Non-pigmented ciliary epithelial cell (primary cell): ENCODE results near the gene RGS9.
A peak's percentile ranks its signal among the peaks of the same experiment; 100 is the strongest.

Experiments
- DNase-seq: peaks from one replicate; pipeline ENCODE4 v3.0.0-alpha.2; 2010; ENCODE audit warnings: low read depth

RGS9 gene

DNA sequence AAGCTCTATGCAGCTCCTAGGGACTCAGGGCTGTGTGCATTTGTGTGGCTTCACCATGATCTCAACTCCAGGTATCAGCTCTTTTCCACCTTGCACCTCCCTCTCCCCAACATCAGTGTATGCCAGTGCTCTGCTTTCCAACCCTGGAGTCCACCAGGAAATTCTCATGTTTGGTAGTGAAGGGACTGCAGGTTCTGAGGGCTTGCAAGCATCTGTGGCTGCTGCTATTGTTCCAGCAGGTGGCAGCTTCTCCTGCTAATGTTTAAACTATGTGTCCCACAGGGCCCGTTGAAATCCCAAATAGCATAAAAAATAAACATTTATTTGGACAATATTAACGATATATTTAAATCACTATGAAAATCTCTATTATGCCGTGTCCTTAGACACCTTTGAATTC, 82.0 kb downstream of the RGS9 start:
- no peak for DNase-seq

DNA sequence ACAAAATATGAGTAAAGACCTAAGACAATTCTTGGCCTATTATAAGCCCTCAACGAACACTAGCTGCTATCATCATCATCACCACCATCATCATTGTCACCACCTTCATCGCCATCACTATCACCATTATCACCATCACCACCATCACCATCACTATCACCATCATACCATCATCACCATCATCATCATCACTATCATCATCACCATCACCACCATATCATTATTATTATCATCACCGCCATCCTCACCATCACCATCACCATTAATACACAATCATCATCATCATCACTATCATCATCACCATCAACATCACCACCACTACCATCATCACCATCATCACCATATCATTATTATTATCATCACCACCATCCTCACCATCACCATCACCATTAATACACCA, 82.5 kb downstream of the RGS9 start:
- DNase-seq = no peak

DNA sequence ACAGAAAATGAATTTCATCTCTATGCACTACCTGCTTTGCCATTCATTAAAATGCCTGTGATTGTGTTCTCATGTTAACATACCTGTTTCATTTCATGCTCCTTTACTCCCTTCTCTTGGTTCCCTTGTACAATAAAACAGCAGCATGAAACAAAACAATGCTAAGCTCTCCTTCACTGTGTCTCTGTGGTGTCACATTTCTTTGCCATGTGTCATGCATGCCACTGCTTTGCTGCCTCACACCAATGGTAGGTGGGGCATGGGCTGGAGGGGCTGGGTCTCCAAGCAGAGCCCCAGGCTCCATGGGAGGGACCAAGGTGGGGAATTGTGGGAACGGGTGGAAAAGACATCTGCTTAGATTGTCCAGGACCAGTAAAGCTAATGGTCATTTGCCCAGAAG, 83.6 kb downstream of the RGS9 start:
- no peak for DNase-seq

DNA sequence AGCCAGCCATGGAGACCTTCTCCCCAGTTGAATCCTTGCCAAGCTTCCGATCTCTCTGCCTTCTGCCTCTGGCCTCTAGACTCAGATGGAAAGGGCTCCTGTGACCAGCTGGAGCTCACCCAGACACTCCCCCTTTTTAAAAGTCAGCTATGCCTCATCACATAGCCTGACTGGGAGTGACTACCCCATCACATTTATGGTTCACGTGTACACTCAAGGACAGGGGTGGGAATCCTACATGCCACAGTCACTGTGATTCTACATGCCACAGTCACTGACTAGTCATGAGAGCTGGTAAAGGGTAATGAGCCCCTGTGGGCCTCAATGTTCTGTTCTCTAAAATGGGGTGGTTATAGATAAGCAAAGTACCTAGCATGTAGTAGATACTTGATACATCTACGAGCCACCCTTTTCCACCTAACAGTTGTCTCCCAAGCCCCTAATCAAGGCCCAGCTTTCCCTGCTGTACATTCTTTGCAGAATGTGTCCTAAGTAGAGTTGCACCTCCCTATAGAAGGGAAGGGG, 85.1 kb downstream of the RGS9 start:
- no peak for DNase-seq

DNA sequence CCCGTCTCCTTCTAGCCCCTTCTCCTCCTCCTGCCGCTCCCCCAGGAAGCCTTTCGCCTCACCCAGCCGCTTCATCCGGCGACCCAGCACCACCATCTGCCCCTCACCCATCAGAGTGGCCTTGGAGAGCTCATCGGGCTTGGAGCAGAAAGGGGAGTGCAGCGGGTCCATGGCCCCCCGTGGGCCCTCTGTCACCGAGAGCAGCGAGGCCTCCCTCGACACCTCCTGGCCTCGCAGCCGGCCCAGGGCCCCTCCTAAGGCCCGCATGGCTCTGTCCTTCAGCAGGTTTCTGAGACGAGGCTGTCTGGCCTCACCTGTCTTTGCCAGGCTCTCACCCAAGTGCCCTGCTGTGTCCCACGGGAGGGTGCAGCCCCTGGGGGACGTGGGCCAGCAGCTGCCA, 87.9 kb downstream of the RGS9 start:
- no peak for DNase-seq

DNA sequence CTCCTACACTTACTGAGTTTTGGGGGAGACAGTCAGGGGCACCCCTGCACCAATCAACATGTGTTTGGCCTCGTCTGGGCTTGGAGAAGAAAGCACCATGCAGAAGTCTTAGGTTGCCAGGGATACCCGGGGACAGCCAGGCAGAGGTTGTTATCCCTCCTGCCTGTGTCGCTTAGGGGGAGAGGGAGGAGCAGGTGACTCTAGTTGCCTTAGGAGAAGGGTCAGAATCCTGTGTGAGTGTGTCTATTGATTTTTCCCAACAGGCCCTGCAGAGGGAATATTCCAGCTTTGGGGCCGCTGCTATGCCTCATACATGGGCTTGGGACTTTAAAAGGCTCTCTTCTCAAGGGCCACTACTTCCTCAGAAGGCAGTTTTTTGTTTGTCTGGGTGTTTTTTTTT, 89.1 kb downstream of the RGS9 start:
- no peak for DNase-seq

DNA sequence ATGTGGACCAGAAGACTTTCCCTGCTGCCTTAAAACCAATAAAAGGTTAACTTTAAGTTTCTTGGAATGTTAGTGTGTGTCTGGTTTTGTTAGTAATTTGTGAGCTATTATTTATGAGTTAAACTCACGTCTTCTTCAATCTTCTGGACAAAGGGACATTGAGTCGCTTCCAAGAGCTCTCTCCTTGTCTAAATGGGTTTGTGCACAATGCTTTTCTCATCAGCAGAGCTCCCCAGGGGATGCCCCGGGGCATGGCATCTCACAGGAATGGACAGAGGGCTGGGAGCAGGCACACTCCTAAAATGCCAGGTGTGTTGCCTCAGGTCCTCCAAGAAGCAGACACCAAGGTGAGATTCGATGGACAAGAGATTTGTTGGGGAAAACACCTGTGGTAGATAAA, 90.5 kb downstream of the RGS9 start:
- no peak for DNase-seq

DNA sequence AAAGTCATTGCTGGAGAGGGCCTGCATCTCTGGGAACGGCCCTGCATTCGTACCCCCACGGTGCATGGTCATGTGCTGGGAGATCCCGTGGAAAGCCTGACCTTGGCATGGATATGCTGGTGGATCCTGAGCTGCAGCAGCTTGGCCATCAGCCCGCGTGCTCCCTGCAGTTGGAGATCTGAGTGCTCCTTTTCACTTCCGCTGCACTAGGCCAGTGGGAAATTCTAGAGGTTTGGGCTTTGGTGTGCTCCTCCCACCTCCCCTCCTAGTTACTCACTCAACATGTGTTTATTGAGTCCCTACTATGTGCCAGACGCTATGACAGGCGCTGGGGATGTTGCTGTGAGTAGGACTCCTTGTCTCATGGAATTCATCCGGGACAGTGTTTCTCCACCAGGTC, 91.1 kb downstream of the RGS9 start:
- no peak for DNase-seq

DNA sequence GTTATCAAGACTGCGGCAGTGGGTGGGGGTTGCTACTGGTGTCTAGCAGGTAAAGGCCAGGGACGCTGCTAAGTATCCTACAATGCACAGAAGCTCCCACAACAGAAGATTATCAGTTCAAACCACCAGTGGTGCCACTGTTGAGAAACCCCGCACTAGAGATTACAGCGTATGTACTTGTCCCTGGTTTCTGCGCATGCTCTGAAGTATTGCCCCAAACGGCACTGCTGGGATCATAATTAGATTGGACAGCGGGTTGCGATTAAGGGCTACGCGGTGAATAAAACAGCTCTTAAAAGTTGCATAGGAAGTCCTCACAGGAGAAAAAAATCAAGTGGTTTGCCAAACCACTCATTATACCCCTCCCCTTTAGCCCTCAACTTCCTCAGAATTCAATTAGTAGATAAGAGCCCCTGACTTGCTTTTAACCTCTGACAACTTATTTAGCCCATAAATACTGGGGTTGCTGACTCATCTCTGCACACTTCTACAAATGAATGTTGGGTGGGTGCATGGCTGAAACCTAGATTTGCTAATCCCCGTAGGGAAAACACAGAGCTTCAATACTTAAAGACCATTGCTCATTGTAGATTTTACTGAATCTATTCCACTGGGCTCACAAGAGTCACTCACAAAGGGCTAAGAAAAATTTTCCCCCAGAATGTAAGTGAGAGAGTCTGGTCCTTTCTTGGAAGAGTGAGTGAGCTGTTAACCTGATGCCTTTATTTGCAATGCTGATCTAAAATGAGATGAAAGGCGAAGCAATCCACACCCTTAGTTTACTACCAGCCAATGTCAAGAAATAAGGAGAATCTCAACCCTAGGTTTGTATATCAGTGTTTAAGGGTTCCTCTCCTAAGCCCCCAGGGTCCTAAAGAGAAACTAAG, 91.8 kb downstream of the RGS9 start:
- no peak for DNase-seq

DNA sequence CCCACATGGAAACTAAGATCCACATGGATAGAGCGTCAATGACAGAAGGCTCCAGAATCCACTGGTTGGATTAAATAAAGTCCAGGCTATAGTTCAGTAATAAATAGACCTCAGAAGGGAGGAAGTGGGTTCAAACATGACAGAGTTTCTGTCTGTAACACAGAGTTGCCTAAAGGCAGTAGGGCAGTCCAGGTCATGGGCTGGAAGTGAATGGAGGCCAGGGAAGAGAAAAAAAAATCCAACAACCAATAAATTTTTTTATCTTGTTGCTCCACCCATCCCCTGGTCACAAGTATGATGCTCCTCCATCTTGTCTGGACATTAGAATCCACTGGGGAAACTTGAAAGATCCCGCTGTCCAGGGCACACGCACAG, 92.4 kb downstream of the RGS9 start:
- DNase-seq = no peak

DNA sequence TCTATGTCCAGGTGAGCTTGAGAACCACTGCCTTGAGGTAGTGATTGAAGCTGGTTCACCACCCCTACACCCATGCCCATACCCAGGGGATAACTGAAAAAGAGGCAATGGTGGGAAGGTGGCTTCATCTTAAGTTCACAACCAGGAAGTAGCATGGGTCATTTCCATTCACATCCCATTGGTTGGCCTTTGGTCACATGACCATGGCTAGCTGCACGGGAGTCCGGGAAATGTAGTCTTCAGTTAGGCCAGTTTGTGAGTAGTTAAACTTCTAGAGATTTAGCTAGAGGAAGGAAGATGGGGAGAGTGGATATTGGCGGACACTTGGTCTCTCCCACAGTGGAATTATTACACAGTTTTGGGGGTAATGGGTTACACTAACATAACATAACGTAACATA, 92.9 kb downstream of the RGS9 start:
- no peak for DNase-seq

DNA sequence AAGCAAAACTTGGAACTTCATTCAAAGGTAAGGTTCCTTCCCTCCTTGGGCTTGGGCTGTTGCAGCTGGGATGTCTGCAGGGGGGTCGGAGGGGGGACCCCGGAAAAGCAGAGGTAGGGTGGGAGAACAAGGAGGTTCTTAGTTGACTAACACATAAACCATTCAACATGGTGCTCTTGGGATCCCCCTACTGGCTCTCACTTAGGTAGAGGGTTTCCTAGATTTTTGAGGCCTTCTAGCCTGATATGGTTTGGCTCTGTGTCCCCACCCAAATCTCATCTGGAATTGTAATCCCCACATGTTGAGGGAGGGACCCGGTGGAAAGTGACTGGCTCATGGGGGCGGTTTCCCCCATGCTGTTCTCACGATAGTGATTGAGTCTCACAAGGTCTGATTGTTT, 93.9 kb downstream of the RGS9 start:
- no peak for DNase-seq

DNA sequence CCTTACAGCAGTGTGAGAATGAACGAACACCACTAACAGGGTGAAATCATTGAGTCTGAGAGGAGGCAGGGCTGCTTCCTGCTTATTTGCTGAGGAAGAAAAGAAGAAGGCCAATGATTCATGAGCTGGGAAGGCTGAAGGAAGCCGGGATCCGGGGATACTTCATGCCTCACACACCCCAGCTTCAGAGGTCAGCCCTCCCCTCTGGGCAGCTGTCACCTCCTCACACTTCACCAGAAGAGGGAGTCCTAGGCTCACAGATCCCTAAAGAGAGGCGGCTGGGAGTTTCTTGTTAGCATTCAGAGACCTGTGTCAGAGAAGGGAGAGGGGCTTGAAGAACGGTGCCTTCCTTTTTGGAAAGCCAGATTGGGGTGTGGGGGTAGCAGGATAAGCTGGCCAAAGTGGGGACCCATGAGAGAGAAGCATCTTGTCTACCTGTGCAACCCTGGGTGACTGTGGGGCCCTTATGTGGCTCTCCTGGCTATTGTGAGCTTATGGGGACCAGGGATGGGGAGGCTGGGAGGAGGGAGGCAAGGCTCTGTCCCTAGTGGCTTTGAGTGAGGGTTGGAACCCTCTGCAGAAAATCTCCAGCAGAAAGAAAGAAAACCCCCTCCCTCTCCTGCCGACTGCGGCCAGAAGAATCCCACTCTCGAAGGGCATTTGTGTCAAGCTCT, 94.6 kb downstream of the RGS9 start:
- DNase-seq = peak; percentile 76

DNA sequence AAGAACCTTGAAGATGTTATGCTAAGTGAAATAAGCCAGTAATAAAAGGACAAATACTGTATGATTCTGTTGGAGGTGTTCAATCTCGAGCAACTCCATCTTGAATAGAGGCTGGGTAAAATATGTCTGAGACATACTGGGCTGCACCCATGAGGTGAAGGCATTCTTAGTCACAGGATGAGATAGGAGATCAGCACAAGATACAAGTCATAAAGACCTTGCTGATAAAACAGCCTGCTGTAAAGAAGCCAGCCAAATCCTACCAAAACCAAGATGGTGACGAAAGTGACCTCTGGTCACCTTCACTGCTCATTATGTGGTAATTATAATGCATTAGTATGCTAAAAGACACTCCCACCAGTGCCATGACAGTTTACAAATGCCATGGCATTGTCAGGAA, 98.1 kb downstream of the RGS9 start:
- no peak for DNase-seq

DNA sequence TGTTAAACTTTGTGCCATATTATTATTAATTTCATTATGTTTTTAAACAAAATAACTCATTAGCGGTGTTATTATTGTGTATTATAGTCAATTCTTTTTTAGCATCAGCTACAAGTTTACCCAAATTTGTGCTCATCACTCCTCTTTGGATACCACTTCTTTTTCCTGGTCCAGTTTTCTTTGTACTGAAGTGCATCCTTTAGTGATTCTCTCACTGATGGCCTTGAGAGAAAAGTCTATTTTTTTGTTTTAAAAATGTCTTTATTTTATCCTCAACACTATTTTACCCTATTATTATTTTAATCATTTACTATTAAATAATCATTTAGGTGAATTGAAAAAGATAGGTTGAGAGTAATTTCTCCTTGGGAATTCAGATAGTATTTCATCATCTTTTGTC, 99.2 kb downstream of the RGS9 start:
- no peak for DNase-seq

DNA sequence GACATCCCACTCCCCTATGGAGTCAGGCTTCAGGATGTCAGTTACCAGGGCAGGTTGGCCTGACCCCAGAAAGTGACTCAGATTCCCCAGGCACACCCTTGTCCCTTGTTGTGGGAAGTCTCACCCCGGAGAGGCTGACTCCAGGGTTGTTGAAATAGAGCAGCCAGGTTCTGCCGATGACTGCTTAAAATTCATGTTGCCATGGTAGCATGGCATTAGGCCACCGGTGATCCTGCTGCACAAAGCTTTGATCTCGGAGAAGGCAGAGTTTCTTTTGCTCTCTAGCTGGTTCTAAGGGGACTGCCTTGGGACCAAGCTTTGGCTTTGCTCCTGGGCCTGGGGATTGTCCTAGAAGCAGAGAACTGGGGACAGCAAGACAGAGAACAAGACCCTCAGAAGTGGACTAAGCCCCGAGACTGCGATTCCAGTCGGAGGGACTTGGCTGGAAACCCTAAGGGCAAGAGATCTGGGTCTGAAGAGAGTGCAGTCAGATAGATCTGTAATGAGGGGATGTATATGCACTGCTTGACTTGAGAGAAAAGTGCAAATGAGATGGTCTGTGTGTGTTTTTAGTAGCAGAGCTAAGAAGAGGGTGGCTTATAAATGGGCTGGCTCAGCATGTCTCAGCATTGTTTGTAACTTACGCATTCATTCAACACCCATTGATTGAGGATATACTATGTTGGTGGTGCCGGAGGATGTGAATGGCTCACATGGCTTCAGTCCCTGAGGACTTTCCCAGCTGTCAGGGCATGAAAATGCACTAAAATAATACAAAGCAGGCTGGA, 106.9 kb downstream of the RGS9 start:
- no peak for DNase-seq

DNA sequence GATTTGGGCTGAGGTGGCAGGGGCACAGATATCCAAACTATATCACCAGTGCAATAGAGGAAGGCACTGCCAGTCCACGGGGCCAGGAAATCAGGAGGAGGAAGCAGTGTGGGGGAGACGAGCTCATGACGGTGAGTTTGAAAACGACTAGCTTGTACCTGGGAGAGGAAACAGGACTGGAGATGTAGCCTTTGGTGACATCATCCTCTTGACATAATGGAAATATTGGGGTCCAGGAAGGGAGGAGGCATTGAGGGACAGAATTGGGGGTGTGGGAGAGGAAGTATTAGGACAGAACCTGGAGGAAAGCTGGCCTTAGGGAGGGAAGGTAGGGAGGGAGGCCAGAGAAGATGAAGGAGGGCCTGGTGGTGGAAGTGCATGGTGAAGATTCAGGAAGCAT, 109.1 kb downstream of the RGS9 start:
- DNase-seq = no peak

DNA sequence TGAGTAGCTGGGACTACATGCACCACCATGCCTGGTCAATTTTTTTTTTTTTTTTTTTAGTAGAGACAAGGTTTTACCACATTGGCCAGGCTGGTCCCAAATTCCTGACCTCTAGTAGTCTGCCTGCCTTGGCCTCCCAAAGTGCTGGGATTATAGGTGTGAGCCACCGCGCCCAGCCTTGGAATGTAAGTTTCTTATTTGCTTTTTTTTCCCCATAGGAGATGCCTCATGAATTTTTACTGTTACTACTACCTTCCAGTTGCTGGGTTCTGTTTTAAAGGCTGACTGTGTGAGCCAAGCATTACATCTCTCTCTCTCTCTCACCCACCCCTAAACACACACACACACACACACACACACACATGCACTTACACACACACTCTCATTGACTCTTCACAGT, 112.6 kb downstream of the RGS9 start:
- no peak for DNase-seq

DNA sequence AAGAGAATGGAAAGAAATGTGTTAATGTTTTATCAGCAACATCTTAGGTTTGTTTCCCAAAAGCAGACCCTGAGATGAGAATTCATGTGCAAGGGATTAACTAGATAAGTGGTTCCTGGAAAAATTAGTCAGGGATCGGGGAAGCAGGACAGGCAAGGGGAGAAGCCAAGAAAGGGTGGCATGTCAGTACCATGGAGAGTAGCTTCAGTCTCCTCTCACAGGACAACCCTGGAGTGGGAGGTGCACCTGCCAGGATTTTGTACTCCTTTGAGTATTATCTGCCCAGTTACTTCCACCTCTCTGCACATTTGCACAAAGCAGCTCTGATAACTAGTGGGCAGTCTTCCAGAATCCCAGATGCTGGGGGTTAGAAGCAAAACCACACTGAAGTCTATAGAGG, 117.0 kb downstream of the RGS9 start:
- DNase-seq = no peak

DNA sequence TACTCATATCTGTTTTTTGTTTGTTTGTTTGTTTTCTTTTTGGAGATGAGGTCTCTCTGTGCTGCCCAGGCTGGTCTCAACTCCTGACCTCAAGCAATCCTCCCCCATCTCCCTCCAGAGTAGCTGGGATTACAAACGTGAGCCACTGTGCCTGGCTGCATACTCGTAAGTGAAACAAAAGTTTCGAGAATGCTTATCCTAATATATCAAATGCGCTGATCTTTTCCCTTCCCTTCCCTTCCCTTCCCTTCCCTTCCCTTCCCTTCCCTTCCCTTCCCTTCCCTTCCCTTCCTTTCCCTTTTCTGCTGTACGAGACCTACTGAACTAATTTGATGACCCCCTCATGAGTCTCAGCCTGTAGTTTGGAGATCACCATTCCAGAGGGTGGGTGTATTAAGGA, 122.1 kb downstream of the RGS9 start:
- DNase-seq = no peak

DNA sequence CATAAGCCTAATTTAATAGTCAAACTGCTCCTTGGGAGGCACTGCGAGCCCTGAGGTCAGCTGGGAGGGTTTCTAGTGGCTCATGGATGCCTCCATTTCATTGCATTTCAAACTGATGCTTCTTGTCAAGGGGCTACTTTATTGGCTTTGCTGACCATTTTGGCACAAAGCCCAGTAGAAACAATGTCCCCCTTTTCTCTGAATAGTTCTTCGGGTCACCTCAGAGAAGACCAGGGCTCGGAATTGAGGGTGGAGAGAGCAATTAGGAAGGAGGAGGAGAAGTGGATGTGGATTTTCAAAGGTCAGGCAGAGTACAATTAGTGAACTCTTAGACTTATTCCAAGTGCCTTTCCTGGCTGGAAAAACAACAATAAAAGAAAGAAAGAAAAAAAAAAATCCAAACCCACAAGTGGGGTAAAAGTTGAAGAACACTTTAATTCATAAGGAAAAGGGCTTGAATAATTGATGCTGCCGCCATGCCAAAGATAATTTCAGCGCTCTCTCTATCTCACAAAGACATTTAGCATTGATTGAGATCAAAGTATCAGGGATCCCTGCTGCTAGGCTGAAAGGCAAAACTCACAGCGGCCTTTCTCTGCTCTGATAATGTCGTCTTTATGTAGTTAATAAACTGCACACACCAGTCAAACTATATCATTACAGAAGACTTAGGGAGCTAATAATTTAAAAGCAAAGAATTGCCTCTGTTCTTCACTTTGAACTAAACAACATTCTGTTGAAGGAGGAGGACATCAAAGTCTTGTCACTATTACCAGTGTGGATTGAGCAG, 122.7 kb downstream of the RGS9 start:
- no peak for DNase-seq

DNA sequence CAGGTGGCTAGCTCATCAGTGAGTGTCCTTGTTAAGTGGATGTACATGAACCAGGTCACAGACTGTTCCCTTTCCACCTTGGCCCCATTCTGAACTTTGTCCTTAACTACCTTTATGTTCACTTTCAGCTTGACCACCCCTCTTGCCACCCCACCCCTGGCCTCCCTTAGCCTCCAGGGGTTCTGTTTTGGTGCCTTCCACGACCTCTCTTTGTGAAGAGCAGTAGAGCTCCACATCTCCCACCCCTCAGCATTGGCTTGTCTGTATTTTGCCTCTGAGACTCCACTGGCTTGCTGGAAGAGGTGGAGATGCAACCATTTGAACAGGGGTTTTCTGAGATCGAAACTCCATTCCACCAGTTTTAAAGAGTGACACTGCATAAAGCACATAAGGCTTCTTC, 123.5 kb downstream of the RGS9 start:
- DNase-seq = no peak
